Progenitor cell of endocrine pancreas (in vitro differentiated cells): ENCODE measurements around the gene PPP1R1C. TPM values are rescaled to one million over a fixed set of nuclear protein-coding genes. Genes with fewer than 3 reads are reported as not detected.

Source experiments
- DNase-seq: peaks from one replicate; pipeline ENCODE4 v3.0.0; 2021; ENCODE audit warnings: low spot score; ENCODE audit not compliant: unreplicated experiment
- H3K27ac Mint-ChIP-seq: 2 replicates; pipeline ENCODE4 v1.8.0; 2021; ENCODE audit warnings: mild to moderate bottlenecking, moderate library complexity, mixed read lengths
- H3K27me3 Mint-ChIP-seq: 2 replicates; pipeline ENCODE4 v1.8.0; 2021; ENCODE audit warnings: mixed read lengths
- H3K36me3 Mint-ChIP-seq: 2 replicates; pipeline ENCODE4 v1.8.0; 2022; ENCODE audit warnings: mixed read lengths; ENCODE audit not compliant: insufficient read depth
- H3K4me1 Mint-ChIP-seq: 2 replicates; pipeline ENCODE4 v1.8.0; 2021; ENCODE audit warnings: low read depth, mixed read lengths
- H3K4me3 Mint-ChIP-seq: 2 replicates; pipeline ENCODE4 v1.8.0; 2021; ENCODE audit warnings: low read depth, mild to moderate bottlenecking, moderate library complexity, mixed read lengths
- H3K9me3 Mint-ChIP-seq: 2 replicates; pipeline ENCODE4 v1.8.0; 2021; ENCODE audit warnings: low read depth, mixed read lengths
- CTCF ChIP-seq: fragments of 200-600 bp; sonication (generic); IDR thresholded peaks from one replicate; pipeline ENCODE4 v1.5.0; 2021; ENCODE audit warnings: antibody characterized with exemption, mild to moderate bottlenecking; ENCODE audit not compliant: unreplicated experiment
- total RNA-seq: library from RNA; stranded (reverse); gene quantifications from 2 replicates; pipeline ENCODE4 v1.2.1, GENCODE V29; 2021

PPP1R1C gene
- total RNA-seq, 1 donor from 2014 or later = 5.6 TPM

- no peaks in the 10 kb centered on the region for H3K9me3 Mint-ChIP-seq
- no peak for DNase-seq
- no peak overlapping the region for H3K27ac Mint-ChIP-seq
- no peaks in the 10 kb centered on the region for H3K4me1 Mint-ChIP-seq
- no peak overlapping the region for H3K4me3 Mint-ChIP-seq
- H3K36me3 Mint-ChIP-seq = no peaks in the 10 kb centered on the region
- H3K27me3 Mint-ChIP-seq = no peaks in the 10 kb centered on the region
- TF ChIP-seq CTCF = no peak
Observed at GRCh38 chr2:182117196-182117595, 131.5 kb downstream of the PPP1R1C start.

- TF ChIP-seq CTCF = no peak
- no peak overlapping the region for H3K4me3 Mint-ChIP-seq
- H3K9me3 Mint-ChIP-seq = no peaks in the 10 kb centered on the region
- H3K27me3 Mint-ChIP-seq = peaks cover 4% of the 10 kb centered on the region
- no peak for DNase-seq
- H3K4me1 Mint-ChIP-seq = no peaks in the 10 kb centered on the region
- no peak overlapping the region for H3K27ac Mint-ChIP-seq
- no peaks in the 10 kb centered on the region for H3K36me3 Mint-ChIP-seq
Observed at GRCh38 chr2:182128821-182129707, 143.4 kb downstream of the PPP1R1C start.

GRCh38 chr2:182132605-182133004, 147.0 kb downstream of the PPP1R1C start:
- TF ChIP-seq CTCF = peak; percentile 20
- Mint-ChIP-seq H3K27ac (no peak overlapping the region), H3K4me1 (no peaks in the 10 kb centered on the region), H3K4me3 (no peak overlapping the region), H3K36me3 (no peaks in the 10 kb centered on the region), H3K27me3 (peaks cover 4% of the 10 kb centered on the region), H3K9me3 (no peaks in the 10 kb centered on the region)
- DNase-seq = no peak

GRCh38 chr2:182133195-182133891, 147.7 kb downstream of the PPP1R1C start:
- Mint-ChIP-seq H3K9me3 (no peaks in the 10 kb centered on the region), H3K27me3 (peaks cover under 1% of the 10 kb centered on the region), H3K36me3 (no peaks in the 10 kb centered on the region), H3K4me3 (no peak overlapping the region), H3K4me1 (no peaks in the 10 kb centered on the region), H3K27ac (no peak overlapping the region)
- no peak for DNase-seq
- no peak for TF ChIP-seq CTCF

GRCh38 chr2:182134201-182134600, 148.5 kb downstream of the PPP1R1C start:
- Mint-ChIP-seq H3K27ac (no peak overlapping the region), H3K27me3 (no peaks in the 10 kb centered on the region), H3K9me3 (no peaks in the 10 kb centered on the region), H3K4me3 (no peak overlapping the region), H3K36me3 (no peaks in the 10 kb centered on the region), H3K4me1 (no peaks in the 10 kb centered on the region)
- TF ChIP-seq CTCF = no peak
- no peak for DNase-seq
